Kidney (tissue), 14 donors: ENCODE measurements around the gene TSHZ2. TPM values are rescaled to one million over a fixed set of nuclear protein-coding genes. Genes with fewer than 3 reads are reported as not detected.

ENCODE experiments used
- DNase-seq, 5 donors: peaks; one replicate each; pipeline ENCODE4 v3.0.0-alpha.2; 2013 to 2020
- FAIRE-seq: peaks from 2 replicates; lab custom pipeline; 2012; peaks lifted over from hg19 to GRCh38; lab: Jason Lieb, UNC
- H3K27ac ChIP-seq, 2 donors: one replicate each; pipeline ENCODE4 v1.7.0; 2013; ENCODE audit warnings: low read depth in 2 of 2, low read length in 2 of 2, inconsistent platforms in 1 of 2
- H3K27me3 ChIP-seq: one replicate; pipeline ENCODE4 v1.7.1; 2013; ENCODE audit warnings: low read length, inconsistent platforms; ENCODE audit not compliant: control insufficient read depth, insufficient read depth
- H3K36me3 ChIP-seq, 3 donors: one replicate each; pipeline versions ENCODE4 v1.7.0 to v1.7.1; 2013; ENCODE audit warnings: low read length in 3 of 3, control low read depth in 1 of 3, inconsistent platforms in 1 of 3; ENCODE audit not compliant: insufficient read depth in 3 of 3, control insufficient read depth in 2 of 3
- H3K4me1 ChIP-seq, 3 donors: one replicate each; pipeline versions ENCODE4 v1.7.0 to v1.7.1; 2013; ENCODE audit warnings: low read length in 3 of 3, inconsistent platforms in 1 of 3, low read depth in 1 of 3; ENCODE audit not compliant: control insufficient read depth in 2 of 3, insufficient read depth in 2 of 3
- H3K4me3 ChIP-seq, 3 donors: one replicate each; pipeline versions ENCODE4 v1.7.0 to v1.8.1; 2013; ENCODE audit warnings: low read length in 3 of 3, control low read depth in 1 of 3, inconsistent platforms in 1 of 3
- H3K9ac ChIP-seq, 3 donors: one replicate each; pipeline versions ENCODE4 v1.7.0 to v1.7.1; 2013; ENCODE audit warnings: low read length in 3 of 3, control low read depth in 1 of 3, inconsistent platforms in 1 of 3
- H3K9me3 ChIP-seq, 3 donors: one replicate each; pipeline versions ENCODE4 v1.7.0 to v1.7.1; 2013; ENCODE audit warnings: low read length in 3 of 3, control low read depth in 1 of 3, inconsistent platforms in 1 of 3; ENCODE audit not compliant: control insufficient read depth in 2 of 3, insufficient read depth in 1 of 3
- intact Hi-C: fragments of 100-400 bp; cut with DNase I; formaldehyde crosslinking; loops from one replicate; pipeline ENCODE4 v1.11.1; 2022
- polyA plus RNA-seq: library from polyadenylated mRNA; stranded (reverse); fragments of 350-450 nt; fragmentation: Illumina TruSeq; extraction: RNeasy Lipid Tissue Mini Kit (QIAGEN cat#74804); gene quantifications from one replicate; pipeline ENCODE4 v1.2.3, GENCODE V29; 2014; ENCODE audit warnings: low read depth, low replicate concordance; ENCODE audit not compliant: insufficient read depth
- total RNA-seq: library from RNA; stranded (reverse); fragmentation: NEBNext Ultra II Directional; extraction: Animal tissue kit (Norgen Biotek cat#: 25700); gene quantifications from one replicate; pipeline ENCODE4 v1.2.1, GENCODE V29; 2021
- TF ChIP-seq, protein P1 (sequence below): IDR thresholded peaks from 3 replicates; pipeline ENCODE4 v1.5.1; 2012; ENCODE audit warnings: mild to moderate bottlenecking, moderate library complexity, borderline replicate concordance; ENCODE audit not compliant: insufficient read depth; ENCODE audit errors: extremely low read depth
- donor health status: control.
- donor health status: control.
- donor health status: control.
- donor health status: control.
- donor health status: control.
- donor health status: DM: yes; HTN: yes; CAD: no.
- donor health status: Normal renal cell carcinoma (clear cell type).

TSHZ2 gene
- total and polyA plus RNA-seq, 2 donors from 2014 or later = 0.86 to 15.5 TPM

DNA sequence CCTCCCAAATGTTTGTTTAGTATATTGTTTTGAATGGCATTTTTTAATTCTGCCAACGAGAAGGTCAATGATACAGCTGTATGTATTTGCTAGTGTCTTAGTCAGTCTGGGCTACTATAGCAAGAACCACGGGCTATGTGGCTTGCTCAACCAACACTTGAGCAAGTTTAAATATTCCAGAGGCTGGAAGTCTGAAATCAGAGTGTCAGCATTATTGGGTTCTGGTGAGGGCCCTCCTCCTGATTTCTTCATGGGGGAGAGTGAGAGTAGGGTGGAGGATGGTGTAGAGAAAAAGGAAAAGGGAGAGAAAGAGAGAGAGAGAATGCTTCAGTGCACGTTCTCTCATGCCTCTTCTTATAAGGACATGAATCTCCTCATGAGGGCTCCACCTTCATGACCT, 144.6 kb downstream of the TSHZ2 start:
- Histone ChIP-seq H3K36me3 (no peaks in the 10 kb centered on the region), H3K27me3 (no peaks in the 10 kb centered on the region), H3K4me1 (no peaks in the 10 kb centered on the region), H3K9ac (no peak overlapping the region), H3K27ac (no peak overlapping the region), H3K4me3 (no peak overlapping the region), H3K9me3 (no peaks in the 10 kb centered on the region)
- DNase-seq = no peak
- no peak for FAIRE-seq
- intact Hi-C loops = no loop called here
- TF ChIP-seq, protein P1, sequence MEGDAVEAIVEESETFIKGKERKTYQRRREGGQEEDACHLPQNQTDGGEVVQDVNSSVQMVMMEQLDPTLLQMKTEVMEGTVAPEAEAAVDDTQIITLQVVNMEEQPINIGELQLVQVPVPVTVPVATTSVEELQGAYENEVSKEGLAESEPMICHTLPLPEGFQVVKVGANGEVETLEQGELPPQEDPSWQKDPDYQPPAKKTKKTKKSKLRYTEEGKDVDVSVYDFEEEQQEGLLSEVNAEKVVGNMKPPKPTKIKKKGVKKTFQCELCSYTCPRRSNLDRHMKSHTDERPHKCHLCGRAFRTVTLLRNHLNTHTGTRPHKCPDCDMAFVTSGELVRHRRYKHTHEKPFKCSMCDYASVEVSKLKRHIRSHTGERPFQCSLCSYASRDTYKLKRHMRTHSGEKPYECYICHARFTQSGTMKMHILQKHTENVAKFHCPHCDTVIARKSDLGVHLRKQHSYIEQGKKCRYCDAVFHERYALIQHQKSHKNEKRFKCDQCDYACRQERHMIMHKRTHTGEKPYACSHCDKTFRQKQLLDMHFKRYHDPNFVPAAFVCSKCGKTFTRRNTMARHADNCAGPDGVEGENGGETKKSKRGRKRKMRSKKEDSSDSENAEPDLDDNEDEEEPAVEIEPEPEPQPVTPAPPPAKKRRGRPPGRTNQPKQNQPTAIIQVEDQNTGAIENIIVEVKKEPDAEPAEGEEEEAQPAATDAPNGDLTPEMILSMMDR = no peak

DNA sequence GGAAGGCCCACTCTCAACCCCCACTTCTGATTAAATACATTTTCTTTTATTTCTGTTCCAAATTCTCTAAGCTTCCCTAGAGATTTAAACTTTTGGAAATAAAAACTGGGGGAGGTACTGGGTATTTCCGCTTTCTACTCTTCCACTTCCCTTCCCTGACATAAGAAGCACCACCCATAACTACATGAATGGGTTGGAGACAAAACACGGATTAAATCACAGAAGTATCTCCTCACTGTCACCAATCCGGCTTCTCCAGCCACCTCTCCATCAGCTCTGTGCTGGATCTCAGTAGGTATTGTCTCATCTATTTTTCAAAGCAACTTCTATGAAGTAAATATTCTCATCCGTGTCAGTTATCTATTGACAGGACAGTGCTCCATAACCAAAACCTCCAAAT, 150.7 kb downstream of the TSHZ2 start:
- H3K4me3 ChIP-seq = no peak overlapping the region
- no peak for FAIRE-seq
- no peak for DNase-seq
- no peak overlapping the region for H3K9ac ChIP-seq
- no peaks in the 10 kb centered on the region for H3K27me3 ChIP-seq
- H3K36me3 ChIP-seq = no peaks in the 10 kb centered on the region
- H3K4me1 ChIP-seq = peaks cover 0 to 3% (median 0%) of the 10 kb centered on the region in 3 donors
- H3K27ac ChIP-seq = no peak overlapping the region
- intact Hi-C loops = no loop called here
- TF ChIP-seq, protein P1 = no peak
- H3K9me3 ChIP-seq = no peaks in the 10 kb centered on the region

DNA sequence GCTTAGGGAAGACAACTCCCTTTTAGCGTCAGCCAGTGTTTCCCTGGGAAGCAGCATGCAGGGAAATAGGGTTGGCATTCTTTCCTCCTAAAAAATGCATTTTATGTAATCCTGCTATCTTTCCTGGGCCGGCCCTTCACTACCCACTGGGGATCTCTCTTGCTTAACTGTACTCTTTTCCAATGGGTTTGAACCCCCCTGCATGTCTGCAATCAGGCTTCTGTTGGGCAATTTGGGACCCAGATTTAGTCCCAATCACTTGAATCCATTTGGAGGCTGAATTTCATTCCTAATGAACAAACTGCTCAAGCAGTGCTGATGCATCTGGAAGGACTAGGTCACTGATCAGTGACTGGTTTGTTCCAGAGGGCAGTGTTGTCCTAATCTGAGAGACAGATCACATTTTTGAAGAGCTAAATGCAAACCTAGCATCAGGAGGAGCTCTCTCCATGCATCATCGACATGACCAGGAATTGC, 152.0 kb downstream of the TSHZ2 start:
- Histone ChIP-seq H3K9me3 (no peaks in the 10 kb centered on the region), H3K4me3 (no peak overlapping the region), H3K4me1 (peaks cover 0 to 3% (median 0%) of the 10 kb centered on the region in 3 donors), H3K27me3 (no peaks in the 10 kb centered on the region), H3K9ac (no peak overlapping the region), H3K36me3 (no peaks in the 10 kb centered on the region), H3K27ac (no peak overlapping the region)
- DNase-seq (no peak), FAIRE-seq (no peak)
- intact Hi-C loops = no loop called here
- TF ChIP-seq, protein P1 = no peak

DNA sequence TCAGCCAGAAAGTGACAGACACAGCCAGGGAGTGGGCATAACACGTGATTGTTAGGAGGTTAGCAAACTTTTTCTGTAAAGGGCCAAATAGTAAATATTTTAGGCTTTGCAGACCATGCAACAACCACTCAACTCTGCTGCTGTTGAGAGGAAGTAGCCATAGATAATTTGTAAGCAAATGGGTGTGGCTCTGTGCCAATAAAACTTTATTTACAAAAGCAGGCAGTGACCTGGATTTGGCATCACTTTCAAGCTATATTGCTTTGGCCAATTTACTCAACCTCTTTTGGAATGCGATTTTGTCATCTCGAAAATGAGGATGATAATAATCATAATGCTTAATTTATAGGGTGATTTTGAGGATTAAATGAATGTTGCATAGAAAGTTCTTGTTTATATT, 152.6 kb downstream of the TSHZ2 start:
- peaks cover 0 to 3% (median 0%) of the 10 kb centered on the region in 3 donors for H3K4me1 ChIP-seq
- no peak for DNase-seq
- TF ChIP-seq, protein P1 = no peak

More for the DNA sequence above, 152.6 kb downstream of the TSHZ2 start:
- Histone ChIP-seq H3K27me3 (no peaks in the 10 kb centered on the region), H3K4me3 (no peak overlapping the region), H3K9me3 (no peaks in the 10 kb centered on the region), H3K36me3 (no peaks in the 10 kb centered on the region), H3K27ac (no peak overlapping the region), H3K9ac (no peak overlapping the region)
- intact Hi-C loops = no loop called here
- no peak for FAIRE-seq
